Nephron progenitor cell (in vitro differentiated cells): ENCODE results near the gene CHMP3.
"Not testable (repeated sequence)": the region's sequence is repeated elsewhere in the genome, so short reads cannot be mapped to it uniquely, and the experiment has no call there.

Experiments used
- DNase-seq: peaks from one replicate; pipeline ENCODE4 v3.0.0; 2021
- H3K27ac Mint-ChIP-seq: 2 replicates; pipeline ENCODE4 v1.8.0; 2021; ENCODE audit warnings: mild to moderate bottlenecking, moderate library complexity, mixed read lengths
- H3K27me3 Mint-ChIP-seq: 2 replicates; pipeline ENCODE4 v1.8.0; 2021; ENCODE audit warnings: mild to moderate bottlenecking, low read depth, mixed read lengths; ENCODE audit not compliant: poor library complexity
- H3K36me3 Mint-ChIP-seq: 2 replicates; pipeline ENCODE4 v1.8.0; 2021; ENCODE audit warnings: low read depth, mixed read lengths
- H3K4me1 Mint-ChIP-seq: 2 replicates; pipeline ENCODE4 v1.8.0; 2021; ENCODE audit warnings: mixed read lengths
- H3K4me3 Mint-ChIP-seq: 2 replicates; pipeline ENCODE4 v1.8.0; 2021; ENCODE audit warnings: mild to moderate bottlenecking, moderate library complexity, mixed read lengths
- H3K9me3 Mint-ChIP-seq: 2 replicates; pipeline ENCODE4 v1.8.0; 2021; ENCODE audit warnings: mild to moderate bottlenecking, moderate library complexity, mixed read lengths
- CTCF ChIP-seq: fragments of 200-600 bp; sonication (generic); IDR thresholded peaks from 2 replicates; pipeline ENCODE4 v1.5.0; 2021; ENCODE audit warnings: antibody characterized with exemption

Gene CHMP3

GRCh38 chr2:86556508-86556907 lies 6.7 kb downstream of the CHMP3 start:
- H3K36me3 Mint-ChIP-seq = no peaks in the 10 kb centered on the region
- no peak for DNase-seq
- no peaks in the 10 kb centered on the region for H3K27me3 Mint-ChIP-seq
- peaks cover 4% of the 10 kb centered on the region for H3K4me1 Mint-ChIP-seq
- no peak for TF ChIP-seq CTCF
- no peak overlapping the region for H3K27ac Mint-ChIP-seq
- H3K4me3 Mint-ChIP-seq = no peak overlapping the region
- H3K9me3 Mint-ChIP-seq = peaks cover 43% of the 10 kb centered on the region

- no peaks in the 10 kb centered on the region for H3K27me3 Mint-ChIP-seq
- H3K4me3 Mint-ChIP-seq = no peak overlapping the region
- TF ChIP-seq CTCF = no peak
- H3K27ac Mint-ChIP-seq = no peak overlapping the region
- peaks cover 62% of the 10 kb centered on the region for H3K9me3 Mint-ChIP-seq
- DNase-seq = no peak
- peaks cover 9% of the 10 kb centered on the region for H3K36me3 Mint-ChIP-seq
- H3K4me1 Mint-ChIP-seq = no peaks in the 10 kb centered on the region
Observed at GRCh38 chr2:86552889-86553288, 10.4 kb downstream of the CHMP3 start.

- H3K4me1 Mint-ChIP-seq, H3K27me3 Mint-ChIP-seq, H3K4me3 Mint-ChIP-seq, H3K27ac Mint-ChIP-seq, DNase-seq: not testable (repeated sequence)
- Mint-ChIP-seq H3K36me3 (peaks cover 34% of the 10 kb centered on the region), H3K9me3 (peaks cover 83% of the 10 kb centered on the region)
Observed at GRCh38 chr2:86549963-86550725, 13.1 kb downstream of the CHMP3 start.

- DNase-seq, H3K27ac Mint-ChIP-seq, H3K4me1 Mint-ChIP-seq, H3K27me3 Mint-ChIP-seq, H3K4me3 Mint-ChIP-seq: not testable (repeated sequence)
- Mint-ChIP-seq H3K9me3 (peaks cover 80% of the 10 kb centered on the region), H3K36me3 (peaks cover 38% of the 10 kb centered on the region)
Observed at GRCh38 chr2:86549440-86549839, 13.8 kb downstream of the CHMP3 start.

GRCh38 chr2:86548913-86549396 lies 14.3 kb downstream of the CHMP3 start:
- peaks cover 43% of the 10 kb centered on the region for H3K36me3 Mint-ChIP-seq
- H3K27ac Mint-ChIP-seq, H3K4me3 Mint-ChIP-seq, H3K4me1 Mint-ChIP-seq, H3K27me3 Mint-ChIP-seq, DNase-seq: not testable (repeated sequence)
- peaks cover 83% of the 10 kb centered on the region for H3K9me3 Mint-ChIP-seq

GRCh38 chr2:86548165-86548912 lies 14.9 kb downstream of the CHMP3 start:
- not testable (repeated sequence) for H3K4me3 Mint-ChIP-seq, DNase-seq, H3K27me3 Mint-ChIP-seq, H3K4me1 Mint-ChIP-seq, H3K27ac Mint-ChIP-seq
- Mint-ChIP-seq H3K9me3 (peaks cover 83% of the 10 kb centered on the region), H3K36me3 (peaks cover 49% of the 10 kb centered on the region)

- H3K27ac Mint-ChIP-seq, H3K4me3 Mint-ChIP-seq, DNase-seq, H3K27me3 Mint-ChIP-seq, H3K4me1 Mint-ChIP-seq: not testable (repeated sequence)
- Mint-ChIP-seq H3K36me3 (peaks cover 75% of the 10 kb centered on the region), H3K9me3 (peaks cover 59% of the 10 kb centered on the region)
Observed at GRCh38 chr2:86545296-86545924, 17.8 kb downstream of the CHMP3 start.

- Mint-ChIP-seq H3K9me3 (peaks cover 53% of the 10 kb centered on the region), H3K36me3 (peaks cover 82% of the 10 kb centered on the region)
- not testable (repeated sequence) for H3K4me1 Mint-ChIP-seq, H3K27me3 Mint-ChIP-seq, H3K4me3 Mint-ChIP-seq, H3K27ac Mint-ChIP-seq, DNase-seq
Observed at GRCh38 chr2:86544278-86545099, 18.8 kb downstream of the CHMP3 start.
